Fibroblast of lung (primary cell): ENCODE data around the gene CDH4. TPM values are rescaled to one million over a fixed set of nuclear protein-coding genes. Genes with fewer than 3 reads are reported as not detected.

Experiments
- DNase-seq, 2 donors: peaks; one replicate each; pipeline versions ENCODE4 v3.0.0 to v3.0.0-alpha.2; 2010; ENCODE audit warnings: low read depth in 2 of 2
- H2AFZ ChIP-seq: 2 replicates; pipeline ENCODE4 v1.5.1; 2012; ENCODE audit warnings: low read length, control low read depth, inconsistent platforms
- H3K27ac ChIP-seq: 2 replicates; pipeline ENCODE4 v1.5.1; 2011; ENCODE audit warnings: low read length, control low read depth; ENCODE audit not compliant: insufficient read depth
- H3K27me3 ChIP-seq: 2 replicates; pipeline ENCODE4 v1.5.1; 2011; ENCODE audit warnings: mild to moderate bottlenecking, low read length; ENCODE audit not compliant: control insufficient read depth, insufficient read depth
- H3K36me3 ChIP-seq: 2 replicates; pipeline ENCODE4 v1.5.1; 2011; ENCODE audit warnings: low read length; ENCODE audit not compliant: control insufficient read depth, insufficient read depth
- H3K4me1 ChIP-seq: 2 replicates; pipeline ENCODE4 v1.5.1; 2011; ENCODE audit warnings: low read length; ENCODE audit not compliant: control insufficient read depth, insufficient read depth; ENCODE audit errors: extremely low read depth
- H3K4me2 ChIP-seq: 2 replicates; pipeline ENCODE4 v1.5.1; 2011; ENCODE audit warnings: low read length, control low read depth; ENCODE audit not compliant: insufficient read depth; ENCODE audit errors: extremely low read depth
- H3K4me3 ChIP-seq, 4 experiments: fragments of 200-600 bp in 1 of 4; sonication (generic) in 1 of 4; replicated peaks in 1 of 4; 2 replicates each; pipeline ENCODE4 v1.5.1; 2011 to 2016; ENCODE audit warnings: low read length in 4 of 4, low read depth in 3 of 4, mild to moderate bottlenecking in 3 of 4, control low read depth in 2 of 4, inconsistent platforms in 1 of 4, mixed read lengths in 1 of 4; ENCODE audit not compliant: insufficient read depth in 1 of 4; ENCODE audit errors: control extremely low read depth in 1 of 4
- H3K79me2 ChIP-seq: 2 replicates; pipeline ENCODE4 v1.5.1; 2012; ENCODE audit warnings: mild to moderate bottlenecking, low read length, inconsistent platforms; ENCODE audit not compliant: control insufficient read depth, insufficient read depth
- H3K9ac ChIP-seq: 2 replicates; pipeline ENCODE4 v1.5.1; 2011; ENCODE audit warnings: mild to moderate bottlenecking, low read length, control low read depth; ENCODE audit not compliant: insufficient read depth
- H3K9me3 ChIP-seq: 2 replicates; pipeline ENCODE4 v1.5.1; 2012; ENCODE audit warnings: low read depth, low read length; ENCODE audit not compliant: control insufficient read depth, insufficient read depth
- H4K20me1 ChIP-seq: 2 replicates; pipeline ENCODE4 v1.5.1; 2011; ENCODE audit warnings: low read length; ENCODE audit not compliant: control insufficient read depth, insufficient read depth; ENCODE audit errors: extremely low read depth
- CTCF ChIP-seq, 2 donors: IDR thresholded peaks in 1 of 2; conservative IDR thresholded peaks in 1 of 2; 1 replicate in 1 of 2; 2 replicates in 1 of 2; pipeline ENCODE4 v1.5.1; 2011 to 2012; ENCODE audit warnings: low read length in 2 of 2, control low read depth in 1 of 2, inconsistent platforms in 1 of 2, low read depth in 1 of 2, mild to moderate bottlenecking in 1 of 2
- EZH2 ChIP-seq: IDR thresholded peaks from 2 replicates; pipeline ENCODE4 v1.5.1; 2012; ENCODE audit warnings: low read length, control low read depth, mild to moderate bottlenecking; ENCODE audit errors: missing control alignments
- polyA plus RNA-seq, 2 donors: library from polyadenylated mRNA; depleted of rRNA in 1 of 2; stranded (reverse) in 1 of 2; unstranded in 1 of 2; fragments of >200 nt; gene quantifications; 2 replicates each; pipeline ENCODE4 v1.2.1, GENCODE V29; 2011 to 2012; ENCODE audit warnings: missing spikeins in 1 of 2
- total RNA-seq: library from RNA; depleted of rRNA; stranded (reverse); fragments of >200 nt; gene quantifications from 2 replicates; pipeline ENCODE4 v1.2.1, GENCODE V29; 2014

Gene CDH4
- total and polyA plus RNA-seq, 2 donors (not counting 1 experiment from before 2014, with no cell fraction given), result 4.8 to 6.8 TPM

- no peak overlapping the region for H3K9ac ChIP-seq
These were observed 453.6 kb downstream of the CDH4 start for GRCh38 chr20:61705386-61706258.

GRCh38 chr20:61706259-61706961 lies 454.3 kb downstream of the CDH4 start:
- no peaks in the 10 kb centered on the region for H3K4me1 ChIP-seq
- H3K9me3 ChIP-seq, result no peaks in the 10 kb centered on the region
- no peak overlapping the region for H3K27ac ChIP-seq
- no peak overlapping the region for H3K9ac ChIP-seq
- no peaks in the 10 kb centered on the region for H3K36me3 ChIP-seq
- no peak overlapping the region for H3K4me3 ChIP-seq
- no peaks in the 10 kb centered on the region for H3K79me2 ChIP-seq
- DNase-seq, result no peak
- H3K27me3 ChIP-seq, result peaks cover 4% of the 10 kb centered on the region
- H2AFZ ChIP-seq, result no peak overlapping the region
- TF ChIP-seq CTCF (conservative IDR thresholded peaks at IDR 0.05 in 1 of 2, IDR thresholded peaks at IDR 0.05 in 1 of 2; ENCODE audit: low read depth in 1 of 2, low read length in 2 of 2) (no peak), EZH2 (no peak)
- no peak overlapping the region for H3K4me2 ChIP-seq
- H4K20me1 ChIP-seq, result no peaks in the 10 kb centered on the region

More at GRCh38 chr20:61705386-61706258, 453.6 kb downstream of the CDH4 start:
- DNase-seq, result no peak
- H3K79me2 ChIP-seq, result no peaks in the 10 kb centered on the region
- no peak overlapping the region for H3K27ac ChIP-seq
- no peaks in the 10 kb centered on the region for H3K36me3 ChIP-seq
- TF ChIP-seq CTCF (conservative IDR thresholded peaks at IDR 0.05 in 1 of 2, IDR thresholded peaks at IDR 0.05 in 1 of 2; ENCODE audit: low read depth in 1 of 2, low read length in 2 of 2) (no peak), EZH2 (peak; percentile 27)
- peaks cover 4% of the 10 kb centered on the region for H3K27me3 ChIP-seq
- no peak overlapping the region for H3K4me2 ChIP-seq
- H3K9me3 ChIP-seq, result no peaks in the 10 kb centered on the region
- no peak overlapping the region for H3K4me3 ChIP-seq
- H2AFZ ChIP-seq, result no peak overlapping the region
- H4K20me1 ChIP-seq, result no peaks in the 10 kb centered on the region
- no peaks in the 10 kb centered on the region for H3K4me1 ChIP-seq

- Histone ChIP-seq H3K36me3 (no peaks in the 10 kb centered on the region), H4K20me1 (no peaks in the 10 kb centered on the region), H3K4me2 (no peak overlapping the region), H3K4me3 (no peak overlapping the region), H3K79me2 (no peaks in the 10 kb centered on the region), H3K4me1 (no peaks in the 10 kb centered on the region), H3K9me3 (no peaks in the 10 kb centered on the region), H3K9ac (no peak overlapping the region), H3K27ac (no peak overlapping the region), H2AFZ (no peak overlapping the region), H3K27me3 (peaks cover 4% of the 10 kb centered on the region)
- DNase-seq, result no peak
- TF ChIP-seq EZH2 (no peak), CTCF (conservative IDR thresholded peaks at IDR 0.05 in 1 of 2, IDR thresholded peaks at IDR 0.05 in 1 of 2; ENCODE audit: low read depth in 1 of 2, low read length in 2 of 2) (no peak)
These were observed 456.8 kb downstream of the CDH4 start for GRCh38 chr20:61708891-61709290.
